Measurements from ENCODE around the gene AGTR1.
"Not testable (repeated sequence)": the region's sequence is repeated elsewhere in the genome, so short reads cannot be mapped to it uniquely, and the experiment has no call there.

The AGTR1 gene

DNA sequence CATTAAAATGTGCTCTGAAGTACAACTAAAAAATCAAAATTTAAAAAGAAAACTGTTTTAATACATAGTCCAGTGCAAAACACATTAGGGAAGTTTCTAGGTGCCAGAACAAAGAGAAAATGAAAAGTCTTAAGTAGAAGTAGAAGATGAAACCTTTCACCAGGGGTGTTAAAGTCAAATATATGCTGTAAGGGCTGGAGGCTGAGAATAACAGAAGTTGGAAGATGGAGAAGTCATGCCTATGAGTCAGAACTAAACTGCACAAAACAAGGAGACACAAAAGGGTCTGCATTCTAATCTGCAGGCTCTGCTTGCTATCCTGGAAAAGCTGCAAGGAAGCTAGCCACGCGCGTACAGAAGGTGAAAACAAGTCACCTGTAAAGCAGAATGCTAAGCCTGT lies 81.2 kb downstream of the AGTR1 start:
- no peak overlapping the region for H3K4me3 ChIP-seq (ENCODE audit: low read depth, low read length)
- H3K27me3 ChIP-seq (ENCODE audit: insufficient read depth, low read depth, severe bottlenecking): no peaks in the 10 kb centered on the region
- no peaks in the 10 kb centered on the region for H3K9me3 ChIP-seq (ENCODE audit: severe bottlenecking)
- TF ChIP-seq, protein P1, sequence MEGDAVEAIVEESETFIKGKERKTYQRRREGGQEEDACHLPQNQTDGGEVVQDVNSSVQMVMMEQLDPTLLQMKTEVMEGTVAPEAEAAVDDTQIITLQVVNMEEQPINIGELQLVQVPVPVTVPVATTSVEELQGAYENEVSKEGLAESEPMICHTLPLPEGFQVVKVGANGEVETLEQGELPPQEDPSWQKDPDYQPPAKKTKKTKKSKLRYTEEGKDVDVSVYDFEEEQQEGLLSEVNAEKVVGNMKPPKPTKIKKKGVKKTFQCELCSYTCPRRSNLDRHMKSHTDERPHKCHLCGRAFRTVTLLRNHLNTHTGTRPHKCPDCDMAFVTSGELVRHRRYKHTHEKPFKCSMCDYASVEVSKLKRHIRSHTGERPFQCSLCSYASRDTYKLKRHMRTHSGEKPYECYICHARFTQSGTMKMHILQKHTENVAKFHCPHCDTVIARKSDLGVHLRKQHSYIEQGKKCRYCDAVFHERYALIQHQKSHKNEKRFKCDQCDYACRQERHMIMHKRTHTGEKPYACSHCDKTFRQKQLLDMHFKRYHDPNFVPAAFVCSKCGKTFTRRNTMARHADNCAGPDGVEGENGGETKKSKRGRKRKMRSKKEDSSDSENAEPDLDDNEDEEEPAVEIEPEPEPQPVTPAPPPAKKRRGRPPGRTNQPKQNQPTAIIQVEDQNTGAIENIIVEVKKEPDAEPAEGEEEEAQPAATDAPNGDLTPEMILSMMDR (IDR thresholded peaks at IDR 0.05; ENCODE audit: low read depth, low read length): no peak
- H3K27ac ChIP-seq: no peak overlapping the region
- DNase-seq: no peak
- no peaks in the 10 kb centered on the region for H3K36me3 ChIP-seq

DNA sequence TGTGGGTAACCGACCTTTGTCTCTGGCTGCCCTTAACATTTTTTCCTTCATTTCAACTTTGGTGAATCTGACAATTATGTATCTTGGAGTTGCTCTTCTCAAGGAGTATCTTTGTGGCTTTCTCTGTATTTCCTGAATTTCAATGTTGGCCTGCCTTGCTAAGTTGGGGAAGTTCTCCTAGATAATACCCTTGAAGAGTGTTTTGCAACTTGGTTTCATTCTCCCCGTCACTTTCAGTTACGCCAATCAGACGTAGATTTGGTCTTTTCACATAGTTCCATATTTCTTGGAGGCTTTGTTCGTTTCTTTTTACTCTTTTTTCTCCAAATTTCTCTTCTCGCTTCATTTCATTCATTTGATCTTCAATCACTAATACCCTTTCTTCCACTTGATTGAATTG lies 87.3 kb downstream of the AGTR1 start:
- not testable (repeated sequence) for H3K4me3 ChIP-seq (ENCODE audit: low read depth, low read length); H3K36me3 ChIP-seq; DNase-seq; H3K9me3 ChIP-seq (ENCODE audit: severe bottlenecking); H3K27me3 ChIP-seq (ENCODE audit: insufficient read depth, low read depth, severe bottlenecking); H3K27ac ChIP-seq

DNA sequence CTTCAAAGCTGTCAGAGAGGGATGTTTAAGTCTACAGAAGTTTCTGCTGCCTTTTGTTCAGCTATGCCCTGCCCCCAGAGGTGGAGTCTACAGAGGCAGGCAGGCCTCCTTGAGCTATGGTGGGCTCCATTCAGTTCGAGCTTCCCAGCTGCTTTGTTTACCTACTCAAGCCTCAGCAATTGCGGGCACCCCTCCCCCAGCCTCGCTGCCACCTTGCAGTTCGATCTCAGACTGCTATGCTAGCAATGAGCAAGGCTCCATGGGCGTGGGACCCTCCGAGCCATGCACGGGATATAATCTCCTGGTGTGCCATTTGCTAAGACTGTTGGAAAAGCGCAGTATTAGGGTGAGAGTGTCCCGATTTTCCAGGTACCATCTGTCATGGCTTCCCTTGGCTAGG lies 88.5 kb downstream of the AGTR1 start:
- DNase-seq; H3K36me3 ChIP-seq; H3K27ac ChIP-seq; H3K9me3 ChIP-seq (ENCODE audit: severe bottlenecking); H3K27me3 ChIP-seq (ENCODE audit: insufficient read depth, low read depth, severe bottlenecking); H3K4me3 ChIP-seq (ENCODE audit: low read depth, low read length): not testable (repeated sequence)

DNA sequence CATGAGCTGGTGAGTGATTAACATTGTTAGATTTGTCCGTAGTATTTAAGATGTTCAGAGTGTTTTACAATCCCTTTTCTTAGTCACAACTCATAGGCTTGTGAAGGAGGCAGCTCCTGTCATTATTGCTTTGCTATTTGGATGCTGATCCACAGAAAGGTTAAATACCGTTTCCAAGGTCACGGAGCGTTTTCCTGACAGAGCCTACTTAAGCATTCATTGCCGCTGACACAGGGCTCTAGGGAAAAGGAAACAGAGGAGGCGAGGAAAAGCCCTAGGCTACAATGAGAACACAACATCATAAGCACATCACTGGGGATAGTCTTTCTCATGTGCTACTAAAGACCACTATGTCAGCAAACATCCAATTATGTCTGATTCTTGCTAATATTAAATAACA lies 91.4 kb downstream of the AGTR1 start:
- no peak overlapping the region for H3K27ac ChIP-seq
- no peaks in the 10 kb centered on the region for H3K36me3 ChIP-seq
- no peak for DNase-seq
- H3K9me3 ChIP-seq (ENCODE audit: severe bottlenecking): no peaks in the 10 kb centered on the region
- TF ChIP-seq, protein P1 (IDR thresholded peaks at IDR 0.05; ENCODE audit: low read depth, low read length): no peak
- H3K4me3 ChIP-seq (ENCODE audit: low read depth, low read length): no peak overlapping the region
- H3K27me3 ChIP-seq (ENCODE audit: insufficient read depth, low read depth, severe bottlenecking): no peaks in the 10 kb centered on the region

DNA sequence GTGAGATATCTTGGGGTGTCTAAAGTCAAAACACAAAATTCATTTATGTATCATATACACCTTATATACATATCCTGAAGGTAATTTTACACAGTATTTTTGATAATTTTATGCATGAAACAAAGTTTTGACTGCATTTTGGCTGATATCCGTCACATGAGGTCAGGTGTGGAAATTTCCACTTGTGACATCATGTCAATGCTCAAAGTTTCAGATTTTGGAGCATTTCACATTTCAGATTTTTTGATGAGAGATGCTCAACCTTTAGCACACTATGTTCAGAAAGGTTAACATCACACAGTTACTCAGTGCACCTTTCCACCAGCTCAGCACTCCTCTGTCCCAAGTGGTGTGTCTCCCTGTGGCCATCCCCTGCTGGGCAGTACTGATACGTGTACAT lies 92.2 kb downstream of the AGTR1 start:
- DNase-seq: no peak
- Histone ChIP-seq H3K27me3 (ENCODE audit: insufficient read depth, low read depth, severe bottlenecking) (no peaks in the 10 kb centered on the region), H3K9me3 (ENCODE audit: severe bottlenecking) (no peaks in the 10 kb centered on the region), H3K36me3 (no peaks in the 10 kb centered on the region), H3K4me3 (ENCODE audit: low read depth, low read length) (no peak overlapping the region), H3K27ac (no peak overlapping the region)
- TF ChIP-seq, protein P1 (IDR thresholded peaks at IDR 0.05; ENCODE audit: low read depth, low read length): no peak

DNA sequence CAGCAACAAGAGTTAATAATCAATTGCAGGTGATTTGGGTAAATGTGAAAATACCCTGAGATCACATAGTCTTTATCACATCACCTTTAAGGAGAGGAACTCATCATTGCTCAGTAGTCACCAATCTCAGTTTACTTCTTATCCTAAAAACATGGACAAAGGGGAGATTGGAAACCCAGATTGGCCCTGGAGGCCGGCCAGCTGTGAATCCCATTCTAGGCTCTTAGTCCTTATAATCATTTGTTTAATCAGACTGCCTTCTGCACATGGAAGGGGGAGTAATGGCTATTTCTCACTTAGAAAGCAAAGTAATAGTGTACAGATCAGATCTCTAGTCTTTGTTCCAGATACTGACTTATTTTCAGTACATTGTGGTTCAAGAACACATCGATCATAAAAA lies 92.7 kb downstream of the AGTR1 start:
- DNase-seq: no peak
- H3K27me3 ChIP-seq (ENCODE audit: insufficient read depth, low read depth, severe bottlenecking): no peaks in the 10 kb centered on the region
- H3K36me3 ChIP-seq: no peaks in the 10 kb centered on the region
- TF ChIP-seq, protein P1 (IDR thresholded peaks at IDR 0.05; ENCODE audit: low read depth, low read length): no peak
- no peak overlapping the region for H3K4me3 ChIP-seq (ENCODE audit: low read depth, low read length)
- no peaks in the 10 kb centered on the region for H3K9me3 ChIP-seq (ENCODE audit: severe bottlenecking)
- H3K27ac ChIP-seq: no peak overlapping the region

DNA sequence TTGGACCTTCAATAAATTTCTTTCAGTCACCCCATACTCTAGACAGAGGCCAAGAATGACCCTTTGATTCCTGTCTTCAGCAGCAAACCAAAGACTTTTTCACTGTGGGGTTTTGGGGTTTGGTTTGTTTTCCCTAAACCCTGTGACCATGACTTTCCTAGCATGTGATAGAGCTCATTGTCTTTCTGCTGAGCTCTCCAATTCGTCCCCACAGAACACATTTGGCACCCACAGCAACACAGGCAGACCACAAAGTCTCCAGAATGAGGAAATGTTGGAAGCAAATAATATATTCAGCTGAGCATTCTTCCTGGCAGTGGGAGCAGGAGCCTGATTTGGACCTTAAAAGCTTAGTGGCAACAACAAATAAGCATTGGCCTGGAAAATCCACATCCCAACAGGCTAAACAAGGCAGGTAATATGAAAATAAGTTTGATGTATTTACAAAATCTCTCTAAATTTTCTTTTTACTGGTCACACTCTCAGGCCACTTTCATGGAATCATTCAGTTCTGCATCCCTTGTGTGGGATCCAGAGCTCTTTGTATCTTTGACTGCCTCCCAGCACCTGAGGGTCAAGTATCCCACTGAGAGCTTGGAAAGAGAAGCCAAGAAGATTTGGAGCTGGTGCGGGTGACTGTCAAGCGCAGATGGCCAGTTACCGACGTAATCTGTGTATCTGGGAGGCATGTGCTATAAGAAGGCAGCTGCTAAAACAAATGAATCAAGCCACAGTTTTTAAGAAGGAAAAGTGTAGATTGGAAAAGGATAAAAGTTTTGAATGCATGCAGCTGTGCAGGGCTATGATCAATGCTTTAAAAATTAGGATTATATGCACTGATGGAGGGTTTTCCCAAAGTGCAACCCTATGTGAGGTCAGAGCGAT lies 93.4 kb downstream of the AGTR1 start:
- peak; percentile 57 for DNase-seq
- no peak overlapping the region for H3K27ac ChIP-seq
- H3K36me3 ChIP-seq: no peaks in the 10 kb centered on the region
- H3K4me3 ChIP-seq (ENCODE audit: low read depth, low read length): no peak overlapping the region
- H3K27me3 ChIP-seq (ENCODE audit: insufficient read depth, low read depth, severe bottlenecking): no peaks in the 10 kb centered on the region
- TF ChIP-seq, protein P1 (IDR thresholded peaks at IDR 0.05; ENCODE audit: low read depth, low read length): no peak
- H3K9me3 ChIP-seq (ENCODE audit: severe bottlenecking): no peaks in the 10 kb centered on the region

Measured in WERI-Rb-1 (cell line).